AG09309 (cell line): ENCODE measurements around the gene PLAAT5.
"Not testable (repeated sequence)": the region's sequence is repeated elsewhere in the genome, so short reads cannot be mapped to it uniquely, and the experiment has no call there.

Experiments used
- DNase-seq: peaks from one replicate; pipeline ENCODE4 v3.0.0-alpha.2; 2010; ENCODE audit warnings: low read depth
- H3K4me3 ChIP-seq: 2 replicates; pipeline ENCODE4 v1.5.1; 2011; ENCODE audit warnings: mild to moderate bottlenecking, low read depth, low read length, moderate library complexity; ENCODE audit not compliant: control insufficient read depth
- TF ChIP-seq, protein P1 (sequence below): IDR thresholded peaks from 2 replicates; pipeline ENCODE4 v1.5.1; 2011; ENCODE audit warnings: mild to moderate bottlenecking, low read depth, low read length, inconsistent platforms; ENCODE audit not compliant: insufficient read depth, control insufficient read depth; ENCODE audit errors: missing control alignments

PLAAT5 gene

DNA sequence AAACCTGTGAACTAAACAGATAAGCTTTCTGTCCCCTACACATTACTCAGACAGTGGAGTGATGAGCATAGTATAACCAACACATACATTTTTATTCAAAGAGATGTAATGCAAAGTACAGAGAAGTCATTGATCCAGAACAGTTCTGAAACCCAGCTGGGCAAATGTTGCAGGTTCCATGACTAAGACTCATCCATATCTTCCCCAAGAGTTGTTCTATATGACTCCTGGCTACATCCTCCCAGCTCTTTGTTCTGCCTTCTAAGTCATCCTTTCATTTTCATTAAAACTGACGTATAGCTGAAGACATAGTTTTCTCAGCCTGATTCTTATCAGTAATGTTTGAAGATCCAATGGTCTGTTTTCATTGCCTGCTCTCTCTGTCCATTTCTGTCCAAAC lies 47.3 kb downstream of the PLAAT5 start:
- H3K4me3 ChIP-seq = no peak overlapping the region
- no peak for DNase-seq
- TF ChIP-seq, protein P1, sequence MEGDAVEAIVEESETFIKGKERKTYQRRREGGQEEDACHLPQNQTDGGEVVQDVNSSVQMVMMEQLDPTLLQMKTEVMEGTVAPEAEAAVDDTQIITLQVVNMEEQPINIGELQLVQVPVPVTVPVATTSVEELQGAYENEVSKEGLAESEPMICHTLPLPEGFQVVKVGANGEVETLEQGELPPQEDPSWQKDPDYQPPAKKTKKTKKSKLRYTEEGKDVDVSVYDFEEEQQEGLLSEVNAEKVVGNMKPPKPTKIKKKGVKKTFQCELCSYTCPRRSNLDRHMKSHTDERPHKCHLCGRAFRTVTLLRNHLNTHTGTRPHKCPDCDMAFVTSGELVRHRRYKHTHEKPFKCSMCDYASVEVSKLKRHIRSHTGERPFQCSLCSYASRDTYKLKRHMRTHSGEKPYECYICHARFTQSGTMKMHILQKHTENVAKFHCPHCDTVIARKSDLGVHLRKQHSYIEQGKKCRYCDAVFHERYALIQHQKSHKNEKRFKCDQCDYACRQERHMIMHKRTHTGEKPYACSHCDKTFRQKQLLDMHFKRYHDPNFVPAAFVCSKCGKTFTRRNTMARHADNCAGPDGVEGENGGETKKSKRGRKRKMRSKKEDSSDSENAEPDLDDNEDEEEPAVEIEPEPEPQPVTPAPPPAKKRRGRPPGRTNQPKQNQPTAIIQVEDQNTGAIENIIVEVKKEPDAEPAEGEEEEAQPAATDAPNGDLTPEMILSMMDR = no peak

DNA sequence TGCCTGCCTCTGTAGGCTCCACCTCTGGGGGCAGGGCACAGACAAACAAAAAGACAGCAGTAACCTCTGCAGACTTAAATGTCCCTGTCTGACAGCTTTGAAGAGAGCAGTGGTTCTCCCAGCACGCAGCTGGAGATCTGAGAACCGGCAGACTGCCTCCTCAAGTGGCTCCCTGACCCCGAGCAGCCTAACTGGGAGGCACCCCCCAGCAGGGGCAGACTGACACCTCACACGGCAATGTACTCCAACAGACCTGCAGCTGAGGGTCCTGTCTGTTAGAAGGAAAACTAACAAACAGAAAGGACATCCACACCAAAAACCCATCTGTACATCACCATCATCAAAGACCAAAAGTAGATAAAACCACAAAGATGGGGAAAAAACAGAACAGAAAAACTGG lies 55.1 kb downstream of the PLAAT5 start:
- DNase-seq, H3K4me3 ChIP-seq: not testable (repeated sequence)

DNA sequence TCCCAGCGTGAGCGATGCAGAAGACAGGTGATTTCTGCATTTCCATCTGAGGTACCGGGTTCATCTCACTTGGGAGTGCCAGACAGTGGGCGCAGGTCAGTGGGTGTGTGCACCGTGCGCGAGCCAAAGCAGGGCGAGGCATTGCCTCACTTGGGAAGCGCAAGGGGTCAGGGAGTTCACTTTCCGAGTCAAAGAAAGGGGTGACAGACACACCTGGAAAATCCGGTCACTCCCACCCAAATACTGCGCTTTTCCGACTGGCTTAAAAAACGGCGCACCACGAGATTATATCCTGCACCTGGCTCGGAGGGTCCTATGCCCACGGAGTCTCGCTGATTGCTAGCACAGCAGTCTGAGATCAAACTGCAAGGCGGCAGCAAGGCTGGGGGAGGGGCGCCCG lies 55.6 kb downstream of the PLAAT5 start:
- H3K4me3 ChIP-seq, DNase-seq: not testable (repeated sequence)

DNA sequence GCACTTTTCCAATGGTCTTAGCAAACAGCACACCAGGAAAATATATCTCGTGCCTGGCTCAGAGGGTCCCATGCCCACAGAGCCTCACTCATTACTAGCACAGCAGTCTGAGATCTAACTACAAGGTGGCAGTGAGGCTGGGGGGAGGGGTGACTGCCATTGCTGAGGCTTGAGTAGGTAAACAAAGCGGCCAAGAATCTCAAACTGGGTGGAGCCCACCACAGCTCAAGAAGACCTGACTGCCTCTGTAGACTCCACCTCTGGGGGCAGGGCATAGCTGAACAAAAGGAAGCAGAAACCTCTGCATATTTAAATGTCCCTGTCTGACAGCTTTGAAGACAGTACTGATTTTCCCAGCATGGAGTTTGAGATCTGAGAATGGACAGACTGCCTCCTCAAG lies 60.2 kb downstream of the PLAAT5 start:
- not testable (repeated sequence) for H3K4me3 ChIP-seq, DNase-seq

DNA sequence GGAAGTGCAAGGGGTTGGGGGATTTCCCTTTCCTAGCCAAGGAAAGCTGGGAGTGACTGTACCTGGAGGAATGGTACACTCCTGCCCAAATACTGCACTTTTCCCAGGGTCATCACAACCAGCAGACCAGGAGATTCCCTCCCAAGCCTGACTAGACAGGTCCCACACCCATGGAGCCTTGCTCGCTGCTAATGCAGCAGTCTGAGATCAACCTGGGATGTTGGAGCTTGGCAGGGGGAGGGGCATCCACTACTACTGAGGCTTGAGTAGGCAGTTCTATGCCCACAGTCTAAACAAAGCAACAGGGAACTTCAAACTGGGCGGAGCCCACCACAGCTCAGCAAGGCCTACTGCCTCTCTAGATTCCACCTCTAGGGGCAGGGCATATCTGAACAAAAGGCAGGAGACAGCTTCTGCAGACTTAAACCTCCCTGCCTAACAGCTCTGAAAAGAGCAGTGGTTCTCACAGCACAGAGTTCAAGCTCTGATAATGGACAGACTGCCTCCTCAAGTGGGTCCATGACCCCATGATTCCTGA lies 62.9 kb downstream of the PLAAT5 start:
- no peak for DNase-seq
- no peak overlapping the region for H3K4me3 ChIP-seq
- TF ChIP-seq, protein P1 = no peak

DNA sequence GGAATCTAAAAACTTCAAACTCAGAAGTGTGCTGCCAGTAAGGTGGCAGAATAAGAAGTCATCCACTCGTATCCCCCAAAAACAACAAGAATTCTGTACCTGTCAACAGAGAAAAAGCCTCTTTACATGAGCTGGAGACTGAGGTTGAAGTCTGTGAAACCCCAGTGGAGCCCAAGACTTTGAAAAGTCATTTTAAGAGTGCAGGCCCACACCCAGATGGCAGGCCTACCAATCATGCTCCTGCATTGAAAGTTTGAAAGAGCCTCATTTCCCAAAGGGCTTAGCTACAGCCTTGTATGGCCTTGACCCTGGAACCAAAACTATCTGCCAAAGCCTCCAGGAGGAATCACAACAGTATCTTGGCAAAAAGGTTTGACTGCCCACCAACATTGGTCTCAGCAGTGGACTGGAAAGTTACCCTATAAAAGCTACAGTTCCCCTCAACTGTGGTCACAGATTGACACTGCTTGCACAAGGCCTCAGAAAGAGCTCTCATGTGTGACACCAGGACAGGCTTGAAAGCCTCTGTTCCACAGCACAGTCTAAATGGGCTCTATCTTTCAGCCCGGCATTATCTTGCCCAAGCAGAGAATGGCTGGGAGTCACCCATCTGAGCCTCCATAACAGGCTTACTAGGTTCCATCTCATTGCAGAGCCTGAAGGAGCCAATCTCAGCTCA lies 73.7 kb downstream of the PLAAT5 start:
- TF ChIP-seq, protein P1 = no peak
- H3K4me3 ChIP-seq = no peak overlapping the region
- DNase-seq = no peak
